Lower leg skin (tissue), 3 donors: ENCODE data around the gene TOR2A.

Experiments
- CTCF ChIP-seq, 3 donors: fragments of 450-650 bp; IDR thresholded peaks; one replicate each; pipeline ENCODE4 v1.5.1; 2016; ENCODE audit warnings: antibody characterized with exemption in 3 of 3, mild to moderate bottlenecking in 3 of 3, moderate library complexity in 2 of 3
- POLR2A ChIP-seq, 2 donors: fragments of 450-650 bp; IDR thresholded peaks; one replicate each; pipeline ENCODE4 v1.6.1; 2016 to 2017; ENCODE audit warnings: antibody characterized with exemption in 2 of 2, mild to moderate bottlenecking in 1 of 2, moderate library complexity in 1 of 2

- TF ChIP-seq CTCF (IDR thresholded peaks at IDR 0.05) = no peak
- no peak for TF ChIP-seq POLR2A (IDR thresholded peaks at IDR 0.05)
Observed at GRCh38 chr9:127772603-127773002, 37.5 kb upstream of the TOR2A start.
